ENCODE data around the gene RPS6KL1. TPM values are rescaled to one million over a fixed set of nuclear protein-coding genes. Genes with fewer than 3 reads are reported as not detected.
A peak's percentile ranks its signal among the peaks of the same experiment; 100 is the strongest.

Gene RPS6KL1
- total RNA-seq, 4 donors from 2014 or later: 4.2 to 12.7 (median 6.7) TPM

DNA sequence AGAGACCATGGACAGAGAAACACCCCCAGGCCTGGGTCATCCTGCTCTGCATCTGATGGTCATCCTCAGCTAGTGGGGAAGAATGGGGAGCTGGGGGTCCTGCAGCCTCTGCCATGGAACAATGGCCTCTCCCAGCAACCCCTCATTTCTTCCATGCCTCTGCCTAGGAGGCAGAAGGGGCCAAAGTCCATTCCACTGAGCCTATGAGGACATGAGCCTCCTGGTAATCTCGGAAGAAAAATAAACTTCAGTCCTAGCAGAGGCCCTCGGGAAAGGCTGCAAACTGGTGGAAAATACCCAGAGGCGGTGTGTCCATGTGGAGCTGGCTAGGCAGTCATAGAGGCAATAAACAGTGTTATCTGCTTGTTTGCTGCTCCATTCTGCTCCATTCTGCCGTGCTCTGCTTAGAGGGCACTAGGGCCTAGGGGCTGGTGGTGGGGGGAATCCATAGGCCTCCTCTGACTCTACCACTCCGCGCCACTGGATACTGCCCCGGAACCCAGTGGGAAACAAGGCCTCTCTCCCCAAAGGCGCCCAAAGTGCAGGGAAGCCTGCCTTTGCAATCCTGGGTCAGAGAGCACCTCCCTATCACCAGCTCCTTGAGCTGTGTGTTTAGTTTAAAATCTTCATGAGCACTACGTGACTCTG lies 27.9 kb upstream of the RPS6KL1 start:
- H3K9me3 ChIP-seq: no peaks in the 10 kb centered on the region
- H3K4me3 ChIP-seq: no peak overlapping the region
- peak overlapping the region in 2 of 4 donors; percentile 42 to 65 for H3K27ac ChIP-seq
- H3K27me3 ChIP-seq: no peaks in the 10 kb centered on the region
- TF ChIP-seq POLR2A (IDR thresholded peaks at IDR 0.05) (no peak), CTCF (IDR thresholded peaks at IDR 0.05) (no peak)
- H3K36me3 ChIP-seq: no peaks in the 10 kb centered on the region
- DNase-seq: no peak
- peaks cover 5 to 34% (median 11%) of the 10 kb centered on the region in 4 donors for H3K4me1 ChIP-seq

- H3K4me1 ChIP-seq: peaks cover 5 to 31% (median 7%) of the 10 kb centered on the region in 4 donors
- H3K36me3 ChIP-seq: no peaks in the 10 kb centered on the region
- no peak for DNase-seq
- peak overlapping the region in 1 of 4 donors; percentile 65 for H3K27ac ChIP-seq
- H3K27me3 ChIP-seq: no peaks in the 10 kb centered on the region
- H3K4me3 ChIP-seq: no peak overlapping the region
- TF ChIP-seq POLR2A (IDR thresholded peaks at IDR 0.05) (no peak), CTCF (IDR thresholded peaks at IDR 0.05) (no peak)
- no peaks in the 10 kb centered on the region for H3K9me3 ChIP-seq
Observed at GRCh38 chr14:74949859-74950573, 27.0 kb upstream of the RPS6KL1 start.

GRCh38 chr14:74949191-74949601 lies 26.1 kb upstream of the RPS6KL1 start:
- peaks cover 0 to 22% (median 3%) of the 10 kb centered on the region in 4 donors for H3K4me1 ChIP-seq
- TF ChIP-seq POLR2A (IDR thresholded peaks at IDR 0.05) (no peak), CTCF (IDR thresholded peaks at IDR 0.05) (no peak)
- H3K36me3 ChIP-seq: no peaks in the 10 kb centered on the region
- H3K27ac ChIP-seq: peak overlapping the region in 1 of 4 donors; percentile 21
- no peak overlapping the region for H3K4me3 ChIP-seq
- no peak for DNase-seq
- H3K27me3 ChIP-seq: no peaks in the 10 kb centered on the region
- no peaks in the 10 kb centered on the region for H3K9me3 ChIP-seq

GRCh38 chr14:74948228-74949175 lies 25.4 kb upstream of the RPS6KL1 start:
- H3K9me3 ChIP-seq: no peaks in the 10 kb centered on the region
- H3K4me1 ChIP-seq: peaks cover 0 to 22% (median 3%) of the 10 kb centered on the region in 4 donors
- no peak for DNase-seq
- H3K27ac ChIP-seq: peak overlapping the region in 3 of 4 donors; percentile 21 to 42 (median 40)
- H3K27me3 ChIP-seq: no peaks in the 10 kb centered on the region
- no peak for TF ChIP-seq POLR2A (IDR thresholded peaks at IDR 0.05)
- no peak for TF ChIP-seq CTCF (IDR thresholded peaks at IDR 0.05)
- H3K4me3 ChIP-seq: no peak overlapping the region
- no peaks in the 10 kb centered on the region for H3K36me3 ChIP-seq

All from Peyer's patch (tissue), 4 donors.